ENCODE data around the gene PKMYT1.

GRCh38 chr16:2963723-2964474, 16.3 kb downstream of the PKMYT1 start, which contains the start of gene KREMEN2:
- TF ChIP-seq CTCF (IDR thresholded peaks at IDR 0.05; ENCODE audit: low read depth, low read length), result peak; percentile 41
- no peak for TF ChIP-seq EZH2phosphoT487 (IDR thresholded peaks at IDR 0.05; ENCODE audit: low read depth)
